GM19463 (cell line): Measurements from ENCODE around the gene CNOT4.
"Not testable (repeated sequence)": the region's sequence is repeated elsewhere in the genome, so short reads cannot be mapped to it uniquely, and the experiment has no call there.

Experiments used
- ATAC-seq: cut with Tn5 transposase; IDR thresholded peaks from one replicate; pipeline ENCODE4 v1.9.1; 2021; ENCODE audit warnings: mild to moderate bottlenecking, moderate library complexity; ENCODE audit not compliant: unreplicated experiment

CNOT4 gene

GRCh38 chr7:135459076-135459475 is 50.8 kb downstream of the CNOT4 start:
- ATAC-seq = no peak

GRCh38 chr7:135454060-135454459 is 55.8 kb downstream of the CNOT4 start:
- no peak for ATAC-seq

DNA sequence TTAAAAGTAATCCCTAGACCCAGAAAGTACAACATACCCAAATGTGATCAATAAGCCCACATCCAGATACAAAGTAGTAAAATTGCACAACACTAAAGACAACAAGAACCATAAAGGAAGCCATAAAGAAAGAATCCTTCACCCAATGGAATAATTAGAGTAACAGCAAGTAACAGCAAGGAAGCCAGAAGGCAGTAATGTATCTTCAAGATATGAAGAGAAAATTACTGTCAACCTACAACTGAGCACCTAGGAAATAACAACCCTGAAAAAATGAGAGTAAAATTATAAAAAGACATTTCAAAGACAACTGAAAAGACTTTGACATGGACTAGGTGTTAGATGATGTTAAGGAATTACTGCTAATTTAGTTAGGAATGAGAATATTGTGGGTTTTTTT is 60.5 kb downstream of the CNOT4 start:
- ATAC-seq = no peak

DNA sequence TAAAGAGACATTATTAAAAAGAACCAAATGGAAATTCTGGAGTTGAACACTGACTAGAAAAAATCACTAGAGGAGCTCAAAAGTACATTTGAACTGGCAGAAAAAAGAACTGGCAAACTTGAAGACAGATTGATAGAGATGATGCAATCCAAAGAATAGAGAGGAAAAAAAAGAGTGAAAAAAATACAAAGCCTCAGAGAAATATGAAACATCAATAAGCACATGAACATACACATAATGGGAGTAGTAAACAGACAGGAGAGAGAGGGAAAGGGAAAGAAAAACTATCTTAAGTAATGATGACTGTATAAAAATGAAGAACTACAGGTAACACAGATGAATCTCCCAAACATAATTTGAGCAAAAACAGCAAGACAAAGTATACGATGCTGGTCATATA is 61.1 kb downstream of the CNOT4 start:
- ATAC-seq = no peak

- no peak for ATAC-seq
Observed at GRCh38 chr7:135447748-135448147, 62.2 kb downstream of the CNOT4 start.

DNA sequence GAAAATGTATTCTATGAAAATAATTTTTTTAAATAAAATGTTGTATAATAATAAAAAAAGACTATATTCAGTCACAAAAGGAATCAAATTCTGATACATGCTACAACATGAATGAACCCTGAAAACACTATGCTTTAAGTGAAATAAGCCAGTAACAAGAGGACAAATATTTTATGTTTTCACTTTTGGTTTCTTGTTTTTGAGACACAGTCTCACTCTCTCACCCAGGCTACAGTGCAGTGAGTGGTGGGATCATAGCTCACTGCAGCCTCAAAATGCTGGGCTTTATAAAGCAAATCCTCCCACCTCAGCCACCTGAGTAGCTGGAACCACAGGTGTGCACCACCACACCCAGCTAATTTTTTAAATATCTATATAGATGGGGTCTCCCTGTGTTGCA is 64.2 kb downstream of the CNOT4 start:
- no peak for ATAC-seq

GRCh38 chr7:135445266-135445665 is 64.6 kb downstream of the CNOT4 start:
- ATAC-seq = not testable (repeated sequence)

GRCh38 chr7:135441791-135442190 is 68.1 kb downstream of the CNOT4 start:
- ATAC-seq = no peak

DNA sequence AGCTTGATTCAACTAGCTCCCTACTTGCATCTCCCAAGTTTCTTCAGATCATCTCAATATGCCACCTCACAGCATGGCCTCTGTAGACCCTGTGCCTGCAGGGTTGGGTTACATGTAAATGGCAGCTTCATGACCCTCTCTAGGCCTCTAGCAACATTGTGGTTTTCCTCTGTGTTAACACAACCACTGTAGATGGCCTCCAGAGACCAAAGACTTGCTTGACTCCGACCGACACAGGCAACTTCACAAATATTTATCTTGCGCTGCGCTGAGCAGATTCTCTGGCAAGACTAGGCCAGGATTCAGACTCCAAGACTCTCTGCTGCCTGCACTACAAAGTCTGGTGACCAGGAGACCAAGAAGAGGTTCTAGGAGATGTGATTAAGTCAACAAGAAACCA is 75.9 kb downstream of the CNOT4 start:
- no peak for ATAC-seq

DNA sequence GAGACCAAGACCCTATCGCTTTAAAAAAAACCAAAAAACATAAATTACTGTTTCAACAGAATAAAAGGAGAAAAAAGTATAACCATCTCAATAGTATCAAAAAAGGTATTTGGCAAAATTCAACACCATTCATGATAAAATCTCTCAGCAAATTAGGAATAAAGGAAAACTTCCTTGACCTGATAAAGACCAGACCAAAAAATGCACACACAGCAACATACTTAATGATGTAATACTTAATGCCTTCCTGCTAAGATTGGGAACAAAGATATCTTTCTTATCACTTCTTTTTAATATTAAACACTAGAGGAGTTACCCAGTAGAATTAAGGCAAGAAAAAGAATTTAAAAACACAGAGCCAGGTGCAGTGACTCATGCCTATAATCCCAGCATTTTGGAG is 79.3 kb downstream of the CNOT4 start:
- ATAC-seq = no peak

GRCh38 chr7:135428879-135429278 is 81.0 kb downstream of the CNOT4 start:
- no peak for ATAC-seq

GRCh38 chr7:135428011-135428410 is 81.9 kb downstream of the CNOT4 start:
- ATAC-seq = no peak

DNA sequence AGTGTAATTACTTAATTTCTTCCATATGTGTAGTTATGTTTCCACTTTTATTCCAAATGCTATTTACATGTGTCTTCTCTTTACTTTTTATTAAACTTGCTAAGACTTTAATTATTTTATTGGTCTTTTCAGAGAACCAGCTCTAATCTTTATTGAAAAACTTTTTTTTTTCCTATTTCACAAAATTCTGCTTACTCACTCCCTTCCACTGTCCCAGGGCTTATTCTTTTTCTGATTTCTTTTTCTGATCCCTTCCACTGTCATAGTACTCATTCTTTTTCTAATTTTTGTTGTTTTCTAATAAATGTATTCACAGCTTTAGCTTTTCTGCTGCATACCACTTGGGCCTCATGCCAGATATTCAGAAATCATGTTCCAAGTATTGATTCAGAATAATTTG is 82.7 kb downstream of the CNOT4 start:
- no peak for ATAC-seq

GRCh38 chr7:135425036-135425435 is 84.9 kb downstream of the CNOT4 start:
- ATAC-seq = no peak

GRCh38 chr7:135420786-135421185 is 89.1 kb downstream of the CNOT4 start:
- no peak for ATAC-seq

- ATAC-seq = no peak
Observed at GRCh38 chr7:135416431-135416830, 93.5 kb downstream of the CNOT4 start.

DNA sequence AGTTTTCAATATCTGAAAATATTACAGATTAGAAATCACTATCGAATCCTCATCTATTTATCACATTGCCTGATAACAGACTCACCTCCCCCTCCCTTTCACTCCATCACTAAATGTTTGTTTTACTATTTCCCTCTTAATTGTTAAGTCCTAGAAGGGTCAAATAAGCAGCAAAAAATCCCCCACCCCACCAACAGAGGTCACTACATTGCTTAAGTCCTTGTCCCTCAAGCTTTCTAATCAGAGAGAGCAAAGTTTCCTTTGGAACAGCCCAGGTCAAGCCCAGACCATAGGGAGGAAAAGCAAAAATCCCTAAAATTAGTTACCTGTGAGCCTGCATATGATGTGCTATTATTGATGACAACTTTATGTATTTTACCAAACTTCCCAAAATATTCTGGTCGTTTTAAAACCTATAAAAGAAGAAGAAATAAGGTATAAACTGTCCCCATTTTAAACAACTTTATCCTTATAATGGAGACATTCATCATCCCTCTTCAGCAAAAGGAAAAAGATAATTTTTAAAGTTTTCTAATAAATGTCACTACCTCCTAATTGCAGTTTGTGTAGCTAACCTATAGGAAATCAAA is 95.0 kb downstream of the CNOT4 start:
- no peak for ATAC-seq

DNA sequence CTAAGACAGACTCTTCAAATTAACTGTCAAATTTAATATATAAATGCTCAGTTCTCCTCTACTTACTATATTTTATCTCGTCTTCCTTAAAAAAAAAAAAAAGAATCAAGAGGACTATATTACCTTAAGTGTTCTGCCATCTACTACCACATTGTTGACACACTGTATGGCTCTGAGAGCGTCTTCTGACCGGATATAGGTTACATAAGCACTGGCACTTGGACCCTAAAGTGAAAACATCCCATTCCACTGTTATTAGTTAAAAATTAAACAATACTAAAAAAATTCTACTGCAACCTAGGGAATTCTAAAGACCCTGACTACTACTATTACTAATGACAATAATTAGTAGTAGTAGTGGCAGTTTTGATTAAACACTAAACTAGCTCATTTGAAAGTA is 95.7 kb downstream of the CNOT4 start:
- ATAC-seq = no peak

DNA sequence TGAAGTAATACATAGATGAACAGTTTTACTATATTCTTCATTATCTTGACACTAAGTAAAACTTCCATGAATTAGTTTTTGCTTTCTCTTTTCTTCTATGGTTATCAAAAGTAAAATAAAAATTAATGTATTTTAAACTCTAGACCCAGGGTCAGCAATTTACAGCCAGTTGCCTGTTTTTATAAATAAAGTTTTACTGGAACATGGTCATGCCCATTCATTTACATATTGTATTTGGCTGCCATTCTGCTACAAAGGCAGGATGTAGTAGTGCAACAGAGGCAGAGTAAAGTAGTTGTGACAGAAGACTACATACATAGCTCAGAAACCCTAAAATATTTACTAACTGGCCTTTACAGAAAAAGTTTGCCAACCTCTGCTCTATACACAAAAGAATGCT is 98.8 kb downstream of the CNOT4 start:
- ATAC-seq = no peak

DNA sequence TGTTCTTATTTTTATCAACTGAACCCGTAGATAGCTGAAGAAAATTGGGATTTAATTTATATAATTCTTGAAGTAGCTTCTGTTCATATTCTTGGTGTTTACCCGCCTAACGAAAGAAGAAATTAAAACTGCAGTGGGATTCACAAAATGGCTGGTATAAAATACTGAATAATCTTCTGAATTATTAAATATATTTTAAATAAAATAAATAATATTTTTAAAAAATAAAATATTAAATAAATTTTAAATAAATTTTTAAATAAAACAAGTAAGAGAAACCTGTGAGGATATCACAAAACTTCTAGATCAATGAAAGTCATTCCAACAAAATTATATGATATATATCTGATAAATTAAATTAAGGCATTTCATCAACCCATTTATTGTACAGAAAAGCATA is 99.4 kb downstream of the CNOT4 start:
- no peak for ATAC-seq

- ATAC-seq = no peak
Observed at GRCh38 chr7:135409845-135410542, 99.9 kb downstream of the CNOT4 start.

- no peak for ATAC-seq
Observed at GRCh38 chr7:135407884-135408283, 102.0 kb downstream of the CNOT4 start.

GRCh38 chr7:135406918-135407317 is 103.0 kb downstream of the CNOT4 start:
- ATAC-seq = no peak
